Measurements from ENCODE around the gene CARD11.

The CARD11 gene

GRCh38 chr7:2903682-2904162 lies 139.9 kb downstream of the CARD11 start:
- no peak overlapping the region for H3K4me3 ChIP-seq (ENCODE audit: low read length)
- no peak for TF ChIP-seq CTCF (conservative IDR thresholded peaks at IDR 0.05; ENCODE audit: low read depth, low read length)
- DNase-seq (ENCODE audit: low read depth): no peak

- no peak for DNase-seq (ENCODE audit: low read depth)
- no peak for TF ChIP-seq CTCF (conservative IDR thresholded peaks at IDR 0.05; ENCODE audit: low read depth, low read length)
- no peak overlapping the region for H3K4me3 ChIP-seq (ENCODE audit: low read length)
Measured at GRCh38 chr7:2897023-2897422, 146.6 kb downstream of the CARD11 start.

GRCh38 chr7:2896131-2896530 lies 147.5 kb downstream of the CARD11 start:
- TF ChIP-seq CTCF (conservative IDR thresholded peaks at IDR 0.05; ENCODE audit: low read depth, low read length): no peak
- no peak overlapping the region for H3K4me3 ChIP-seq (ENCODE audit: low read length)
- no peak for DNase-seq (ENCODE audit: low read depth)

- TF ChIP-seq CTCF (conservative IDR thresholded peaks at IDR 0.05; ENCODE audit: low read depth, low read length): no peak
- no peak for DNase-seq (ENCODE audit: low read depth)
- no peak overlapping the region for H3K4me3 ChIP-seq (ENCODE audit: low read length)
Measured at GRCh38 chr7:2894118-2894940, 149.3 kb downstream of the CARD11 start.

GRCh38 chr7:2893411-2893861 lies 150.2 kb downstream of the CARD11 start:
- TF ChIP-seq CTCF (conservative IDR thresholded peaks at IDR 0.05; ENCODE audit: low read depth, low read length): no peak
- DNase-seq (ENCODE audit: low read depth): no peak
- H3K4me3 ChIP-seq (ENCODE audit: low read length): no peak overlapping the region

GRCh38 chr7:2892549-2892948 lies 151.1 kb downstream of the CARD11 start:
- no peak for TF ChIP-seq CTCF (conservative IDR thresholded peaks at IDR 0.05; ENCODE audit: low read depth, low read length)
- H3K4me3 ChIP-seq (ENCODE audit: low read length): no peak overlapping the region
- DNase-seq (ENCODE audit: low read depth): no peak

- no peak for TF ChIP-seq CTCF (conservative IDR thresholded peaks at IDR 0.05; ENCODE audit: low read depth, low read length)
- H3K4me3 ChIP-seq (ENCODE audit: low read length): no peak overlapping the region
- DNase-seq (ENCODE audit: low read depth): no peak
Measured at GRCh38 chr7:2887816-2888215, 155.9 kb downstream of the CARD11 start.
